GM10847 (cell line): ENCODE measurements around the gene ZC3H4.

Source experiments
- POLR2A ChIP-seq: IDR thresholded peaks from 2 replicates; pipeline ENCODE4 v1.6.1; 2011; ENCODE audit not compliant: insufficient read length; ENCODE audit errors: extremely low read depth

The ZC3H4 gene

GRCh38 chr19:47057328-47057727 is 56.2 kb downstream of the ZC3H4 start:
- TF ChIP-seq POLR2A: no peak

GRCh38 chr19:47056411-47056810 is 57.2 kb downstream of the ZC3H4 start:
- TF ChIP-seq POLR2A: no peak

- TF ChIP-seq POLR2A: no peak
Measured at GRCh38 chr19:47049307-47049700, 64.3 kb downstream of the ZC3H4 start.

- TF ChIP-seq POLR2A: peak; percentile 7
Measured at GRCh38 chr19:47047763-47048405, 65.7 kb downstream of the ZC3H4 start.

- no peak for TF ChIP-seq POLR2A
Measured at GRCh38 chr19:47047272-47047762, 66.3 kb downstream of the ZC3H4 start.

GRCh38 chr19:47045867-47046470 is 67.6 kb downstream of the ZC3H4 start:
- no peak for TF ChIP-seq POLR2A

GRCh38 chr19:47044946-47045866 is 68.4 kb downstream of the ZC3H4 start:
- TF ChIP-seq POLR2A: no peak

- TF ChIP-seq POLR2A: no peak
Measured at GRCh38 chr19:47040869-47041268, 72.7 kb downstream of the ZC3H4 start.

GRCh38 chr19:47039239-47039874 is 74.2 kb downstream of the ZC3H4 start:
- no peak for TF ChIP-seq POLR2A

- no peak for TF ChIP-seq POLR2A
Measured at GRCh38 chr19:47037766-47038165, 75.8 kb downstream of the ZC3H4 start.

GRCh38 chr19:47036097-47036651 is 77.4 kb downstream of the ZC3H4 start:
- no peak for TF ChIP-seq POLR2A

GRCh38 chr19:47035127-47036096 is 78.2 kb downstream of the ZC3H4 start:
- TF ChIP-seq POLR2A: no peak

- no peak for TF ChIP-seq POLR2A
Measured at GRCh38 chr19:47032171-47032811, 81.3 kb downstream of the ZC3H4 start.
